Fibroblast of the aortic adventitia (primary cell): ENCODE data around the gene TTC17. TPM values are rescaled to one million over a fixed set of nuclear protein-coding genes. Genes with fewer than 3 reads are reported as not detected.
"Not testable (repeated sequence)": the region's sequence is repeated elsewhere in the genome, so short reads cannot be mapped to it uniquely, and the experiment has no call there.

ENCODE experiments used
- DNase-seq: peaks from one replicate; pipeline ENCODE4 v3.0.0-alpha.2; 2010; ENCODE audit warnings: low read depth
- H3K4me3 ChIP-seq: 2 replicates; pipeline ENCODE4 v1.5.1; 2011; ENCODE audit warnings: low read depth, mild to moderate bottlenecking, control low read depth, low read length, moderate library complexity
- CTCF ChIP-seq: IDR thresholded peaks from 2 replicates; pipeline ENCODE4 v1.5.1; 2011; ENCODE audit warnings: mild to moderate bottlenecking, low read length, control low read depth, inconsistent platforms; ENCODE audit not compliant: insufficient read depth
- total RNA-seq: library from RNA; depleted of rRNA; stranded (reverse); fragments of >200 nt; gene quantifications from 2 replicates; pipeline ENCODE4 v1.2.3, GENCODE V29; 2012; ENCODE audit warnings: low replicate concordance

TTC17 gene
- total RNA-seq, 1 donor = 76.9 TPM

- no peak for DNase-seq
- H3K4me3 ChIP-seq = no peak overlapping the region
- no peak for TF ChIP-seq CTCF
These were observed 85.1 kb downstream of the TTC17 start for GRCh38 chr11:43443811-43444210.

- H3K4me3 ChIP-seq = no peak overlapping the region
- DNase-seq = no peak
These were observed 88.4 kb downstream of the TTC17 start for GRCh38 chr11:43447151-43447550.

DNA sequence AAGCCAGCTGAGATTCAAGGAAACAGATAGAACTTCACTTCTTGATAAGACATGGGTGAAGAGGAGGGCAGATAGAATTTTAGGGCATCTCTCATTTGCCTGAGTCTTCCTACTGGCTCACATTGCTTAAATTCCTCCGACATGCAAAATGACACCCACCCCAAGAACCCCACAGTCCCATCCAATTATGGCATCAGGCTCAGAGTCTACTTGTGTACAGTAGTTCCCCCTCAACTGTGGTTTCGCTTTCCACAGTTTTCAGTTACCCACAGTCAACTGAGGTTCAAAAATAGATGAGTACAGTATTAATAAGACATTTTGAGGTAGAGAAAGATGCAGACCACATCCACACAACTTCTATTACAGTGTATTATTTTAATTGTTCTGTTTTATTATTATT, 99.8 kb downstream of the TTC17 start:
- no peak for TF ChIP-seq CTCF
- H3K4me3 ChIP-seq = no peak overlapping the region
- DNase-seq = no peak

More at GRCh38 chr11:43447151-43447550, 88.4 kb downstream of the TTC17 start:
- TF ChIP-seq CTCF = no peak

DNA sequence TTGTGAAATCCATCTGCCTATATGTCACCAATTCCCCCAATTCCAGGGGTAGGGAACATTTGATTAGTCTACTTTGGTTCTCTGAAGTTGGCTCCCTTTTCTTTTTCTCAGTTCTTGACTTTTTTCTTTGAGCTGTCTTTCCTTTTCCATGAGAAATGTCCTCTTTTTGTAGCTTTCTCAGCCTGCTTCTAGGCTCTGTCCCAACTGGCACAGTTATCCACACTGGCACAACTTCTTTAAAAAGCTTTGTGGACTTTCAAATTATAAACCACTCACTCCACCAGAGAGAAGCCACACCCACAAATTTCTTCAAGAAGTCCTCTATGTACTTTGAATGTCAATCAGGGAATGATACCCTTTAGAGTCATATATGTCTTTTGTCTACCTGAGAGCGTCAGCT, 100.5 kb downstream of the TTC17 start:
- no peak for DNase-seq
- no peak for TF ChIP-seq CTCF

DNA sequence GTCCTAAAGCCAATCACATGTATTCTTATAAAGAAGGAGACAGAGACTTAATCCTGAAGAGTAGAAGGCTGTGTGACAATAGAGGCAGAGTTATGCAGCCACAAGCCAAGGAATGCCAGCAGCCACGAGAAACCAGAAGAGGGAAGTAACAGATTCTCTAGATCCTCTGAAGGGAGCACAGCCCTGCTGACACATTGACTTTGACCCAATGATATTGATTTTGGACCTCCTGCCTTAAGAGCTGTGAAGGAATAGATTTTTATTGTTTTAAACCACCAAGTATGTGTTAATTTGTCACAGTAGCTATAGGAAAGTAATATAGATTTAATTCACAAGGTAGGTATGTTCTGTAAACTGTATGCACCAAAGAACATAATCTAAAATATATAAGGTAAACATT, 103.6 kb downstream of the TTC17 start:
- H3K4me3 ChIP-seq = no peak overlapping the region
- no peak for DNase-seq

More for the DNA sequence above, 100.5 kb downstream of the TTC17 start:
- H3K4me3 ChIP-seq = no peak overlapping the region

DNA sequence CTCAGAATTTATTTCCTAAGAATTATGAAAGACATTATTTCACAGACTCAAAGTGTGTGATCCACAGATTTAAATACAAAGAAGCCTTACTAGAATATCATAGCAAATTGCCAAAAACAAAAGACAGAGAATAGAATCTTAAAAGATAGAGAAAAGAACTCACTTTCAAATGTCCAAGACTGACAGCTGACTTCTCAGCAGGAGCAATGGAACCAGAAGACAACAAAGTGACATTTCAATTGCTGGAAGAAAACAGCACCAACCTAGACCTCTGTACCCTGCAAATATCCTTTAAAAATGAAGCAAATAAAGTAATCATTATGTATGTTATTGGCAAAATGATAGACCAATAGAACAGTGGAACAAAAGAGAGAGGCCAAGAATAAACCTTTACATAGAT, 109.2 kb downstream of the TTC17 start:
- no peak for TF ChIP-seq CTCF
- H3K4me3 ChIP-seq = no peak overlapping the region
- no peak for DNase-seq

More for the DNA sequence above, 103.6 kb downstream of the TTC17 start:
- no peak for TF ChIP-seq CTCF

DNA sequence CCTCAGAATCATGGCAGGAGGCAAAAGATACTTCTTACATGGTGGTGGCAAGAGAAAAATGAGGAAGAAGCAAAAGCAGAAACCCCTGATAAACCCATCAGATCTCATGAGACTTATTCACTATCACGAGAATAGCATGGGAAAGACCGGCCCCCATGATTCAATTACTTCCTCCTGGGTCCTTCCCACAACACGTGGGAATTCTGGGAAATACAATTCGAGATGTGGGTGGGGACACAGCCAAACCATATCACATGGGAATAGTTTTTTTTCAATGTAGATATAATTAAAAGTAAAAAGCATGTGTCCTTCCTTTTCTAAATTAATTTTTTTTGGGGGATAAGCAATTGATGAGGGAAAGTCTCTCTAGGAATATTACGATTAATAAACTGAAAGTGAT, 118.8 kb downstream of the TTC17 start:
- DNase-seq, H3K4me3 ChIP-seq: not testable (repeated sequence)
